Activated CD8-positive, alpha-beta memory T cell treated with anti-CD3 and anti-CD28 coated beads, Interleukin-2, amount 10 ng/mL, durations not matched to agents 7 days and 5 days (primary cell): ENCODE measurements around the gene LIX1L. TPM values are rescaled to one million over a fixed set of nuclear protein-coding genes. Genes with fewer than 3 reads are reported as not detected.

Source experiments
- ATAC-seq: fragments of 150-1000 bp; cut with Tn5 transposase; one replicate; pipeline ENCODE4 v1.10.0; 2021; ENCODE audit warnings: moderate library complexity
- CTCF ChIA-PET: fragments of 350-600 bp; sonication (Branson Sonifier 250); formaldehyde crosslinking; loops from one replicate; lab custom pipeline; 2021; ENCODE audit warnings: antibody characterized with exemption; lab: Charles Lee
- DNase-seq: peaks from one replicate; pipeline ENCODE4 v3.0.0-alpha.2; 2020
- H3K27ac Mint-ChIP-seq: one replicate; pipeline ENCODE4 v1.8.0; 2021; ENCODE audit warnings: mild to moderate bottlenecking, mixed read lengths
- H3K27me3 Mint-ChIP-seq: one replicate; pipeline ENCODE4 v1.8.0; 2021; ENCODE audit warnings: mixed read lengths
- H3K36me3 Mint-ChIP-seq: one replicate; pipeline ENCODE4 v1.8.0; 2021; ENCODE audit warnings: mild to moderate bottlenecking, mixed read lengths
- H3K4me1 Mint-ChIP-seq: one replicate; pipeline ENCODE4 v1.8.0; 2021; ENCODE audit warnings: mixed read lengths
- H3K4me3 Mint-ChIP-seq: one replicate; pipeline ENCODE4 v1.8.0; 2021; ENCODE audit warnings: mild to moderate bottlenecking, moderate library complexity, mixed read lengths
- H3K9me3 Mint-ChIP-seq: one replicate; pipeline ENCODE4 v1.8.0; 2022; ENCODE audit warnings: low read depth, mixed read lengths
- total RNA-seq, 2 experiments: library from RNA; stranded (reverse); gene quantifications; one replicate each; pipeline ENCODE4 v1.2.3, GENCODE V29; 2021

Gene LIX1L
- total RNA-seq, 2 experiments from 2014 or later = 35.0 to 36.2 TPM

- Mint-ChIP-seq H3K4me1 (peaks cover 43% of the 10 kb centered on the region), H3K36me3 (peaks cover 3% of the 10 kb centered on the region), H3K27me3 (no peaks in the 10 kb centered on the region), H3K27ac (peak overlapping the region; percentile 38), H3K4me3 (no peak overlapping the region), H3K9me3 (no peaks in the 10 kb centered on the region)
- DNase-seq = no peak
- no peak for ATAC-seq
- CTCF ChIA-PET = interaction anchor here (6.4 to 8.5 kb wide), 5 partner anchors 10 to 136 kb away, joined by 48 to 253 read pairs (median 95); partner anchors contain the start of genes ANKRD34A, NUDT17, POLR3GL and TXNIP
These were observed 24.4 kb upstream of the LIX1L start for GRCh38 chr1:145982010-145982723.

GRCh38 chr1:145980457-145980994 is 22.7 kb upstream of the LIX1L start:
- Mint-ChIP-seq H3K4me3 (no peak overlapping the region), H3K27ac (no peak overlapping the region), H3K27me3 (no peaks in the 10 kb centered on the region), H3K9me3 (no peaks in the 10 kb centered on the region), H3K4me1 (peaks cover 36% of the 10 kb centered on the region), H3K36me3 (peaks cover 3% of the 10 kb centered on the region)
- CTCF ChIA-PET = interaction anchor here (1.4 to 8.5 kb wide), 10 partner anchors 11 to 134 kb away, joined by 4 to 253 read pairs (median 37); partner anchors contain the start of genes ANKRD34A, LIX1L, NUDT17 and PIAS3
- ATAC-seq (no peak), DNase-seq (no peak)

GRCh38 chr1:145979746-145980456 is 22.1 kb upstream of the LIX1L start:
- Mint-ChIP-seq H3K9me3 (no peaks in the 10 kb centered on the region), H3K4me1 (peaks cover 30% of the 10 kb centered on the region), H3K27me3 (no peaks in the 10 kb centered on the region), H3K27ac (no peak overlapping the region), H3K36me3 (peaks cover 3% of the 10 kb centered on the region), H3K4me3 (no peak overlapping the region)
- CTCF ChIA-PET = interaction anchor here (1.0 to 8.5 kb wide), 15 partner anchors 12 to 134 kb away, joined by 3 to 253 read pairs (median 18); partner anchors contain the start of genes ANKRD34A, LIX1L, NUDT17 and PIAS3
- peak; percentile 7 for ATAC-seq
- no peak for DNase-seq

- Mint-ChIP-seq H3K27ac (no peak overlapping the region), H3K4me3 (no peak overlapping the region), H3K9me3 (no peaks in the 10 kb centered on the region), H3K4me1 (peaks cover 25% of the 10 kb centered on the region), H3K27me3 (no peaks in the 10 kb centered on the region), H3K36me3 (peaks cover 3% of the 10 kb centered on the region)
- CTCF ChIA-PET = interaction anchor here (0.5 to 8.5 kb wide), 19 partner anchors 13 to 133 kb away, joined by 3 to 253 read pairs (median 13); partner anchors contain the start of genes ANKRD34A, LIX1L, NUDT17 and PEX11B
- ATAC-seq (peak; percentile 93), DNase-seq (peak; percentile 96)
These were observed 21.3 kb upstream of the LIX1L start for GRCh38 chr1:145978854-145979745.

- Mint-ChIP-seq H3K36me3 (peaks cover 3% of the 10 kb centered on the region), H3K27ac (no peak overlapping the region), H3K4me3 (no peak overlapping the region), H3K4me1 (peaks cover 22% of the 10 kb centered on the region), H3K9me3 (no peaks in the 10 kb centered on the region), H3K27me3 (no peaks in the 10 kb centered on the region)
- ATAC-seq = no peak
- CTCF ChIA-PET = interaction anchor here (1.2 to 8.5 kb wide), 16 partner anchors 13 to 132 kb away, joined by 3 to 253 read pairs (median 16); partner anchors contain the start of genes ANKRD34A, LIX1L, NUDT17 and PEX11B
- DNase-seq = no peak
These were observed 20.6 kb upstream of the LIX1L start for GRCh38 chr1:145978471-145978853.

- CTCF ChIA-PET = interaction anchor here (0.6 to 8.5 kb wide), 26 partner anchors 12 to 136 kb away, joined by 3 to 253 read pairs (median 9); partner anchors contain the start of genes ANKRD34A, LIX1L, NUDT17 and PEX11B
- Mint-ChIP-seq H3K4me1 (peaks cover 15% of the 10 kb centered on the region), H3K27ac (no peak overlapping the region), H3K36me3 (peaks cover 3% of the 10 kb centered on the region), H3K9me3 (no peaks in the 10 kb centered on the region), H3K27me3 (no peaks in the 10 kb centered on the region), H3K4me3 (no peak overlapping the region)
- peak; percentile 86 for DNase-seq
- ATAC-seq = peak; percentile 34
These were observed 20.0 kb upstream of the LIX1L start for GRCh38 chr1:145977486-145978470.

- H3K4me3 Mint-ChIP-seq = no peak overlapping the region
- ATAC-seq (no peak), DNase-seq (no peak)
- H3K4me1 Mint-ChIP-seq = peaks cover 9% of the 10 kb centered on the region
- H3K36me3 Mint-ChIP-seq = peaks cover 3% of the 10 kb centered on the region
- no peak overlapping the region for H3K27ac Mint-ChIP-seq
- no peaks in the 10 kb centered on the region for H3K27me3 Mint-ChIP-seq
- H3K9me3 Mint-ChIP-seq = no peaks in the 10 kb centered on the region
- CTCF ChIA-PET = interaction anchor here (0.7 to 8.5 kb wide), 22 partner anchors 11 to 136 kb away, joined by 3 to 253 read pairs (median 9); partner anchors contain the start of genes ANKRD34A, LIX1L, NUDT17 and PEX11B
These were observed 19.2 kb upstream of the LIX1L start for GRCh38 chr1:145977016-145977415.

- DNase-seq (no peak), ATAC-seq (no peak)
- Mint-ChIP-seq H3K36me3 (peaks cover 6% of the 10 kb centered on the region), H3K9me3 (no peaks in the 10 kb centered on the region), H3K27me3 (no peaks in the 10 kb centered on the region), H3K4me3 (no peak overlapping the region), H3K4me1 (peaks cover 3% of the 10 kb centered on the region), H3K27ac (no peak overlapping the region)
- CTCF ChIA-PET = interaction anchor here (8.0 to 8.5 kb wide), 3 partner anchors 9 to 33 kb away, joined by 95 to 253 read pairs (median 160); partner anchors contain the start of genes ANKRD34A, POLR3GL and TXNIP
These were observed 17.4 kb upstream of the LIX1L start for GRCh38 chr1:145975216-145975615.

- H3K9me3 Mint-ChIP-seq = no peaks in the 10 kb centered on the region
- no peaks in the 10 kb centered on the region for H3K27me3 Mint-ChIP-seq
- H3K4me3 Mint-ChIP-seq = no peak overlapping the region
- CTCF ChIA-PET = interaction anchor here (8.3 to 8.5 kb wide), 2 partner anchors 9 to 33 kb away, joined by 95 to 253 read pairs; partner anchors contain the start of genes ANKRD34A and POLR3GL
- H3K27ac Mint-ChIP-seq = no peak overlapping the region
- peaks cover 6% of the 10 kb centered on the region for H3K36me3 Mint-ChIP-seq
- no peak for DNase-seq
- peaks cover 3% of the 10 kb centered on the region for H3K4me1 Mint-ChIP-seq
- no peak for ATAC-seq
These were observed 16.9 kb upstream of the LIX1L start for GRCh38 chr1:145974721-145975120.

- CTCF ChIA-PET = interaction anchor here (1.1 to 1.9 kb wide), 4 partner anchors 9 to 45 kb away, joined by 3 to 7 read pairs (median 6); partner anchors contain the start of genes ANKRD34A, POLR3GL and RBM8A
- peaks cover 8% of the 10 kb centered on the region for H3K36me3 Mint-ChIP-seq
- peaks cover 6% of the 10 kb centered on the region for H3K4me1 Mint-ChIP-seq
- no peak overlapping the region for H3K27ac Mint-ChIP-seq
- DNase-seq (no peak), ATAC-seq (no peak)
- H3K27me3 Mint-ChIP-seq = no peaks in the 10 kb centered on the region
- no peak overlapping the region for H3K4me3 Mint-ChIP-seq
- peaks cover under 1% of the 10 kb centered on the region for H3K9me3 Mint-ChIP-seq
These were observed 14.8 kb upstream of the LIX1L start for GRCh38 chr1:145972580-145972979.

GRCh38 chr1:145967288-145967687 is 9.5 kb upstream of the LIX1L start:
- DNase-seq (no peak), ATAC-seq (no peak)
- no peak overlapping the region for H3K27ac Mint-ChIP-seq
- H3K4me3 Mint-ChIP-seq = no peak overlapping the region
- H3K36me3 Mint-ChIP-seq = peaks cover 16% of the 10 kb centered on the region
- peaks cover 30% of the 10 kb centered on the region for H3K4me1 Mint-ChIP-seq
- H3K9me3 Mint-ChIP-seq = peaks cover 2% of the 10 kb centered on the region
- no peaks in the 10 kb centered on the region for H3K27me3 Mint-ChIP-seq
- CTCF ChIA-PET = interaction anchor here (1.6 to 9.4 kb wide), 4 partner anchors 12 to 122 kb away, joined by 4 to 95 read pairs (median 30); partner anchors contain the start of gene NUDT17
